A673 (cell line): ENCODE measurements around the gene TRABD. TPM values are rescaled to one million over a fixed set of nuclear protein-coding genes. Genes with fewer than 3 reads are reported as not detected.

Experiments used
- BruUV-seq: library from RNA; stranded (reverse); fragments of 400-500 nt; replicated peaks from 2 replicates; lab custom pipeline; 2021; lab: Mats Ljungman, UMichigan
- CTCF ChIA-PET: fragments of 300-600 bp; sonication (Branson Sonifier 250); formaldehyde crosslinking; loops from one replicate; lab custom pipeline; 2022; ENCODE audit warnings: antibody characterized with exemption; lab: Charles Lee
- POLR2A ChIA-PET: fragments of 300-600 bp; sonication (Branson Sonifier 250); formaldehyde crosslinking; loops from one replicate; lab custom pipeline; 2022; ENCODE audit warnings: antibody characterized with exemption; ENCODE audit not compliant: low non-redundant PET; lab: Charles Lee
- DNase-seq: peaks from one replicate; pipeline ENCODE4 v3.0.0-alpha.2; 2015; ENCODE audit warnings: low spot score
- H3K27ac ChIP-seq: fragments of 200-600 bp; sonication (generic); 2 replicates; pipeline ENCODE4 v1.5.1; 2016; ENCODE audit warnings: mixed run types, low read depth, mild to moderate bottlenecking, mixed read lengths, antibody characterized with exemption, low read length; ENCODE audit not compliant: poor library complexity, severe bottlenecking
- H3K27me3 ChIP-seq: fragments of 200-600 bp; sonication (generic); replicated peaks from 2 replicates; pipeline ENCODE4 v1.6.1; 2017; ENCODE audit warnings: mixed run types, low read depth, mild to moderate bottlenecking, mixed read lengths, antibody characterized with exemption, low read length; ENCODE audit not compliant: insufficient read depth, poor library complexity
- H3K36me3 ChIP-seq: fragments of 200-600 bp; sonication (generic); 2 replicates; pipeline ENCODE4 v1.6.1; 2016; ENCODE audit warnings: mixed run types, mild to moderate bottlenecking, mixed read lengths, antibody characterized with exemption, low read length; ENCODE audit not compliant: insufficient read depth, poor library complexity, severe bottlenecking
- H3K4me1 ChIP-seq: fragments of 200-600 bp; sonication (generic); 2 replicates; pipeline ENCODE4 v1.6.1; 2017; ENCODE audit warnings: mixed run types, mild to moderate bottlenecking, mixed read lengths, antibody characterized with exemption, low read length; ENCODE audit not compliant: insufficient read depth, poor library complexity, severe bottlenecking
- H3K4me3 ChIP-seq: fragments of 200-600 bp; sonication (generic); 2 replicates; pipeline ENCODE4 v1.5.1; 2016; ENCODE audit warnings: low read depth, mixed run types, mild to moderate bottlenecking, mixed read lengths, low read length; ENCODE audit not compliant: poor library complexity, severe bottlenecking
- H3K9me3 ChIP-seq: fragments of 200-600 bp; sonication (generic); 2 replicates; pipeline ENCODE4 v1.6.1; 2016; ENCODE audit warnings: mixed run types, low read depth, mild to moderate bottlenecking, mixed read lengths, antibody characterized with exemption, low read length; ENCODE audit not compliant: poor library complexity, severe bottlenecking
- CTCF ChIP-seq: fragments of 300-800, 200-600 bp; sonication (generic); conservative IDR thresholded peaks from 2 replicates; pipeline ENCODE4 v1.5.1; 2017; ENCODE audit warnings: low read depth, mild to moderate bottlenecking, antibody characterized with exemption, low read length, moderate library complexity, mixed read lengths
- EZH2 ChIP-seq: fragments of 200-600 bp; sonication (generic); IDR thresholded peaks from 2 replicates; pipeline ENCODE4 v1.6.1; 2017; ENCODE audit warnings: borderline replicate concordance, low read depth, mild to moderate bottlenecking, mixed read lengths, antibody characterized with exemption, low read length; ENCODE audit not compliant: poor library complexity, severe bottlenecking
- intact Hi-C: fragments of 100-400 bp; cut with micrococcal nuclease; formaldehyde crosslinking; loops from one replicate; pipeline ENCODE4 v1.10.0; 2022; ENCODE audit not compliant: unreplicated experiment
- total RNA-seq: library from RNA; stranded (reverse); gene quantifications from 2 replicates; pipeline ENCODE4 v1.2.3, GENCODE V29; 2021

Gene TRABD
- total RNA-seq, 1 experiment from 2014 or later = 63.9 TPM

DNA sequence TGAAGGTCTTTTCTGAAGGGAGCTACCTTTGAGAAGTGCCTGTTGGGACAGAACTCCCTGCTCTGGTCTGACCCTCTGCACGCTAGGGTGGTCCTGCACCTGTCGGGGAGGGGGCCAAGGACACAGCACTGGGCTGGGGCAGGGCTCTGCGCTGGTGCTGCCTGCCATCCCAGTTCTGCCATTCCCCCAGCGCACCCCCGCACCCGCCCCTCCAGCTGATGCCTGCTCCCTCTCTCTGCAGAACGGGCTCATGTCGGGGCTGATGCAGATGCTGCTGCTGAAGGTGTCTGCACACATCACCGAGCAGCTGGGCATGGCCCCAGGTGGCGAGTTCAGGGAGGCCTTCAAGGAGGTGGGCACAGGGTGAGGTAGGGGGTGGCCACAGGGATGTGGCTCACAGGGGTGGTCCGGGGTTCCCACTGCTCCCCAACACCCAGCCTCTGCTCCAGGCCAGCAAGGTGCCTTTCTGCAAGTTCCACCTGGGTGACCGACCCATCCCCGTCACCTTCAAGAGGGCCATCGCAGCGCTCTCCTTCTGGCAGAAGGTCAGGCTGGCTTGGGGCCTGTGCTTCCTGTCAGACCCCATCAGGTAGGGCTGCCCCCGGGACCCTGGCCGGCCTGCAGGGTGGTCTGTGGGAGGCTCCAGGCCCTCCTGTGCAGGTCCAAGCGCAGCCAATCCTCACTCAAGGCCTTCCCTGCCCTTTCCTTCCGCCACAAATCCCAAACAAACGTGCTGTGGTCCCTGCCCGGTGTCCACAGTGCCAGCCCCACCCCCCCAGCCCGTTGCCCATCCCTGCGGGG is 11.5 kb downstream of the TRABD start:
- H3K27ac ChIP-seq = no peak overlapping the region
- intact Hi-C loops = no loop called here
- no peak overlapping the region for H3K4me3 ChIP-seq
- TF ChIP-seq CTCF (no peak), EZH2 (no peak)
- H3K9me3 ChIP-seq = no peaks in the 10 kb centered on the region
- peaks cover 42% of the 10 kb centered on the region for H3K36me3 ChIP-seq
- H3K27me3 ChIP-seq = no peaks in the 10 kb centered on the region
- no TSS peak for BruUV-seq
- H3K4me1 ChIP-seq = peaks cover 8% of the 10 kb centered on the region
- DNase-seq = no peak
- POLR2A ChIA-PET = no interaction called here
- CTCF ChIA-PET = no interaction called here

GRCh38 chr22:50197856-50198623 is 12.3 kb downstream of the TRABD start:
- no peak for DNase-seq
- ChIA-PET POLR2A (interaction anchor here (0.6 kb wide), 1 partner anchor 117 kb away, joined by 4 read pairs; no protein-coding TSS in a partner anchor), CTCF (no interaction called here)
- peaks cover 47% of the 10 kb centered on the region for H3K36me3 ChIP-seq
- H3K9me3 ChIP-seq = peaks cover under 1% of the 10 kb centered on the region
- no peak overlapping the region for H3K27ac ChIP-seq
- TF ChIP-seq CTCF = no peak
- TF ChIP-seq EZH2 = no peak
- no TSS peak for BruUV-seq
- H3K4me1 ChIP-seq = peaks cover 10% of the 10 kb centered on the region
- intact Hi-C loops = no loop called here
- no peak overlapping the region for H3K4me3 ChIP-seq
- no peaks in the 10 kb centered on the region for H3K27me3 ChIP-seq

DNA sequence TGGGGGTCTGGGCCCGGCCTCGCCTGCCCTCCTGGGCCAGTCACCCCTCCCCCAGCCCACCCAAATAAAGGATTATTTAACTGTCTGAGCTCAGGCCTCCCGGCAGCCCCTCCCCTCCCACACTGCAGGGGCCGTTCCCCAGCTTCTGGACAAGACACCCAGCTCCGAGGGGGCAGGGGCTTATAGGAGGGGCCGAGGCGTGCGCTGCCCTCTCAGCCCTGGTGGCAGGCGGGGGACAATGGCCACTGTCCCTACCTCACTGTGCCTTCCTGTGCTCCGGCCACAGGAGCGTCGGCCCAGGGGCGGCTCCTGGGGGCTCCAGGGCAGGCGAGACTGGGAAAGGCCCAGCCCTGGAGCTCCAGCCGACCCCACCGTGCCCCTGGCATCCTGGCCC is 12.9 kb downstream of the TRABD start:
- BruUV-seq = no TSS peak
- no peak for DNase-seq
- no peak overlapping the region for H3K4me3 ChIP-seq
- no peaks in the 10 kb centered on the region for H3K27me3 ChIP-seq
- intact Hi-C loops = no loop called here
- peaks cover 10% of the 10 kb centered on the region for H3K4me1 ChIP-seq
- peaks cover 5% of the 10 kb centered on the region for H3K9me3 ChIP-seq
- POLR2A ChIA-PET = interaction anchor here (0.6 kb wide), 1 partner anchor 116 kb away, joined by 4 read pairs; no protein-coding TSS in a partner anchor
- H3K27ac ChIP-seq = no peak overlapping the region
- peaks cover 49% of the 10 kb centered on the region for H3K36me3 ChIP-seq
- TF ChIP-seq CTCF = no peak
- no peak for TF ChIP-seq EZH2
- CTCF ChIA-PET = no interaction called here
